ENCODE measurements around the gene MINDY1.

Gene MINDY1

GRCh38 chr1:151010346-151010726 lies 3.6 kb upstream of the MINDY1 start:
- DNase-seq: no peak

- DNase-seq: no peak
Measured at GRCh38 chr1:151009674-151010345, 3.1 kb upstream of the MINDY1 start.

GRCh38 chr1:151009206-151009587 lies 2.5 kb upstream of the MINDY1 start:
- no peak for DNase-seq

- peak; percentile 98 for DNase-seq
Measured at GRCh38 chr1:151008244-151009205, 1.8 kb upstream of the MINDY1 start, which contains the start of gene PRUNE1. PRUNE1 (plus strand) TSS chr1:151008449; CDS start chr1:151008633, 184 bp downstream.

GRCh38 chr1:151007853-151008243 lies 1.1 kb upstream of the MINDY1 start:
- no peak for DNase-seq

GRCh38 chr1:151005729-151006319 lies 878 bp downstream of the MINDY1 start:
- DNase-seq: no peak

- no peak for DNase-seq
Measured at GRCh38 chr1:151003180-151003579, 3.5 kb downstream of the MINDY1 start.

- no peak for DNase-seq
Measured at GRCh38 chr1:151002611-151003010, 4.1 kb downstream of the MINDY1 start.

- no peak for DNase-seq
Measured at GRCh38 chr1:151002051-151002450, 4.7 kb downstream of the MINDY1 start.

GRCh38 chr1:151001602-151002001 lies 5.1 kb downstream of the MINDY1 start:
- no peak for DNase-seq

- no peak for DNase-seq
Measured at GRCh38 chr1:151000408-151000807, 6.3 kb downstream of the MINDY1 start.

- DNase-seq: no peak
Measured at GRCh38 chr1:150999926-151000325, 6.8 kb downstream of the MINDY1 start.

GRCh38 chr1:150999051-150999674 lies 7.5 kb downstream of the MINDY1 start:
- DNase-seq: no peak

GRCh38 chr1:150997949-150998348 lies 8.8 kb downstream of the MINDY1 start:
- DNase-seq: no peak

GRCh38 chr1:150997126-150997872 lies 9.4 kb downstream of the MINDY1 start:
- no peak for DNase-seq

GRCh38 chr1:150995896-150996295 lies 10.8 kb downstream of the MINDY1 start:
- peak; percentile 3 for DNase-seq

GRCh38 chr1:150995460-150995859 lies 11.2 kb downstream of the MINDY1 start:
- DNase-seq: no peak

GRCh38 chr1:150994248-150994647 lies 12.5 kb downstream of the MINDY1 start:
- DNase-seq: no peak

- DNase-seq: no peak
Measured at GRCh38 chr1:150992626-150993025, 14.1 kb downstream of the MINDY1 start.

GRCh38 chr1:150987924-150988323 lies 18.8 kb downstream of the MINDY1 start:
- peak; percentile 3 for DNase-seq

- DNase-seq: no peak
Measured at GRCh38 chr1:150985179-150985825, 21.4 kb downstream of the MINDY1 start.
